Measurements from ENCODE around the gene SLC36A4.

The SLC36A4 gene

DNA sequence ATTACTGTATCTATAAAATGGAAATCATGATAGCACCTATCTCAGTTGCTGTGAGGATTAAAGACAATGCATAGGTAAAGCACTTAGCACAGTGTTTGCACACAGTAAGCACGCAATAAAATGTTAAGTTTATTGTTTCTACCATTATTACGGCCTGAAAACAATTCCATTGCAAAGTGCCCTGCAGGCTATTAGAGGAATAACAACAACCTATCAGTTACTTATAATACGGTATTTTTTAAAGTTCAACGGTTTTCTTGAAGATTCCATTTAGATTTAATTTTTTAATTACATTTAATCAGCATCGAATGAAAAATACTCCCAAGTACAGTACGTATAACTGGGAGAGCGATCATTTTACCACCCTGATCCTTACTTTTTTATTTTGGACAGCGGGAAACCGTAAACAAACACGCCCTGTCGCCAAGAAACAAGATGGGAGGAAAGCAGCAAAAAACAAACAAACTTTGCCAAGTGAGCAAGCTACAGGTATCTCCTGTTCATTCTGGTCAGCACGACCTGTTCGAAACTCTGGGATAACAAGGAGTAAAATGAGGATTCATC, 893 bp downstream of the SLC36A4 start:
- Histone ChIP-seq H3K36me3 (ENCODE audit: low read length) (no peaks in the 10 kb centered on the region), H3K4me2 (ENCODE audit: low read depth, low read length, poor library complexity, severe bottlenecking) (peak overlapping the region; percentile 94), H3K9ac (ENCODE audit: low read length) (peak overlapping the region; percentile 81), H3K9me2 (replicated peaks; ENCODE audit: insufficient read depth, low read length) (no peaks in the 10 kb centered on the region), H2AFZ (ENCODE audit: low read depth, low read length, severe bottlenecking) (peak overlapping the region; percentile 99), H3F3A (ENCODE audit: insufficient read depth) (no peaks in the 10 kb centered on the region), H3K27ac (ENCODE audit: low read depth, low read length) (peak overlapping the region; percentile 62), H3K27me3 (ENCODE audit: low read length) (no peaks in the 10 kb centered on the region), H4K20me1 (ENCODE audit: low read depth, low read length) (no peaks in the 10 kb centered on the region), H3K9me3 (ENCODE audit: insufficient read depth, low read length) (no peaks in the 10 kb centered on the region), H3K79me2 (ENCODE audit: insufficient read depth, low read length) (peaks cover 46% of the 10 kb centered on the region), H3K4me3 (ENCODE audit: insufficient read depth, low read length, poor library complexity, severe bottlenecking) (peak overlapping the region; percentile 63)
- TF ChIP-seq EZH2phosphoT487 (conservative IDR thresholded peaks at IDR 0.05; ENCODE audit: low read length): no peak
- TF ChIP-seq CTCF (IDR thresholded peaks at IDR 0.05; ENCODE audit: insufficient read depth, low read length, poor library complexity, severe bottlenecking): no peak

DNA sequence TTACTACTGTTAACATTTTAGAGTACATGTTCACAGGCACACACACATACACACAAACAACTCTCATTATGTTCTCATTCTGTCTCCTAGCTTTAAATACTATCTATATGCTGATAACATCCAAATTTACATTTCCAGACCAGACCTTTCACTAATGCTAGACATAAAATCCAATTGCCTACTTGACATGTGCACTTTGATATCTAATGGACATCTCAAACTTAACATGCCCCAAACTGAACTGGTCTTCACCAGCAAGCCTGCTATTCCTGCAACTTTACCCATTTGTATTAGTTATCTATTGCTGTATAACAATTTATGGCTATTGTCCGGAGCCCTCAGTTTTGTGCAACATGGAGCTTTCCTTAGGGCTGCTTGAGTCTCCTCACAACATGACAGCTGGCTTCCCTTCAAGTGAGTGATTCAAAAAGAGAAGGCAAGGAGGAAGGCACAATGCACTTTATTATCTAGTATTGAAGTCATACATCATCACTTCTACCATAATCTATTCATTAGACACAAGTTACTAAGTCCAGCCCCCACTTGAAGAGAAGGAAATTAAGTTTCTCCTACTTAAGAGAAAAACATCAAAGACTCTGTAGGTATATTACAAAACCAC, 3.0 kb downstream of the SLC36A4 start:
- Histone ChIP-seq H3K4me2 (ENCODE audit: low read depth, low read length, poor library complexity, severe bottlenecking) (no peak overlapping the region), H3K36me3 (ENCODE audit: low read length) (no peaks in the 10 kb centered on the region), H3K27me3 (ENCODE audit: low read length) (no peaks in the 10 kb centered on the region), H3K27ac (ENCODE audit: low read depth, low read length) (no peak overlapping the region), H2AFZ (ENCODE audit: low read depth, low read length, severe bottlenecking) (no peak overlapping the region), H3K9me3 (ENCODE audit: insufficient read depth, low read length) (no peaks in the 10 kb centered on the region), H4K20me1 (ENCODE audit: low read depth, low read length) (no peaks in the 10 kb centered on the region), H3K9me2 (replicated peaks; ENCODE audit: insufficient read depth, low read length) (no peaks in the 10 kb centered on the region), H3K79me2 (ENCODE audit: insufficient read depth, low read length) (peaks cover 64% of the 10 kb centered on the region), H3K9ac (ENCODE audit: low read length) (no peak overlapping the region), H3K4me3 (ENCODE audit: insufficient read depth, low read length, poor library complexity, severe bottlenecking) (no peak overlapping the region), H3F3A (ENCODE audit: insufficient read depth) (no peaks in the 10 kb centered on the region)
- TF ChIP-seq EZH2phosphoT487 (conservative IDR thresholded peaks at IDR 0.05; ENCODE audit: low read length): no peak
- no peak for TF ChIP-seq CTCF (IDR thresholded peaks at IDR 0.05; ENCODE audit: insufficient read depth, low read length, poor library complexity, severe bottlenecking)

- Histone ChIP-seq H3K4me3 (ENCODE audit: insufficient read depth, low read length, poor library complexity, severe bottlenecking) (no peak overlapping the region), H3K9ac (ENCODE audit: low read length) (no peak overlapping the region), H3K4me2 (ENCODE audit: low read depth, low read length, poor library complexity, severe bottlenecking) (no peak overlapping the region), H3K27me3 (ENCODE audit: low read length) (no peaks in the 10 kb centered on the region), H3K79me2 (ENCODE audit: insufficient read depth, low read length) (peaks cover 74% of the 10 kb centered on the region), H3K9me3 (ENCODE audit: insufficient read depth, low read length) (no peaks in the 10 kb centered on the region), H4K20me1 (ENCODE audit: low read depth, low read length) (no peaks in the 10 kb centered on the region), H3K27ac (ENCODE audit: low read depth, low read length) (no peak overlapping the region), H3K36me3 (ENCODE audit: low read length) (no peaks in the 10 kb centered on the region), H3K9me2 (replicated peaks; ENCODE audit: insufficient read depth, low read length) (no peaks in the 10 kb centered on the region), H2AFZ (ENCODE audit: low read depth, low read length, severe bottlenecking) (no peak overlapping the region), H3F3A (ENCODE audit: insufficient read depth) (no peaks in the 10 kb centered on the region)
- no peak for TF ChIP-seq EZH2phosphoT487 (conservative IDR thresholded peaks at IDR 0.05; ENCODE audit: low read length)
- no peak for TF ChIP-seq CTCF (IDR thresholded peaks at IDR 0.05; ENCODE audit: insufficient read depth, low read length, poor library complexity, severe bottlenecking)
Measured at GRCh38 chr11:93193731-93194130, 4.1 kb downstream of the SLC36A4 start.

Measured in SU-DHL-6 (cell line).